Hepatocyte (in vitro differentiated cells): ENCODE data around the gene LSG1.
"Not testable (repeated sequence)": the region's sequence is repeated elsewhere in the genome, so short reads cannot be mapped to it uniquely, and the experiment has no call there.

ENCODE experiments used
- CTCF ChIP-seq: fragments of 200-600 bp; sonication (generic); IDR thresholded peaks from 2 replicates; pipeline ENCODE4 v1.5.1; 2016; ENCODE audit warnings: antibody characterized with exemption, mild to moderate bottlenecking; ENCODE audit not compliant: poor library complexity
- EZH2 ChIP-seq: fragments of 200-600 bp; sonication (generic); IDR thresholded peaks from 2 replicates; pipeline ENCODE4 v1.6.1; 2016; ENCODE audit warnings: antibody characterized with exemption, mild to moderate bottlenecking, borderline replicate concordance
- EZH2phosphoT487 ChIP-seq: fragments of 200-600 bp; sonication (generic); IDR thresholded peaks from one replicate; pipeline ENCODE4 v1.6.1; 2018; ENCODE audit warnings: antibody characterized with exemption, mild to moderate bottlenecking, low read depth, moderate library complexity; ENCODE audit not compliant: unreplicated experiment, severe bottlenecking

GRCh38 chr3:194605314-194605713, 66.7 kb downstream of the LSG1 start:
- TF ChIP-seq CTCF, EZH2phosphoT487, EZH2: not testable (repeated sequence)
